CD4-positive, alpha-beta T cell treated with Interleukin-15 for 1 hour (primary cell): ENCODE results near the gene HEXA.
A peak's percentile ranks its signal among the peaks of the same experiment; 100 is the strongest.

Experiments
- DNase-seq: peaks from one replicate; pipeline ENCODE4 v3.0.0-alpha.2; 2020

HEXA gene

GRCh38 chr15:72318408-72318942, 57.3 kb downstream of the HEXA start:
- no peak for DNase-seq

DNA sequence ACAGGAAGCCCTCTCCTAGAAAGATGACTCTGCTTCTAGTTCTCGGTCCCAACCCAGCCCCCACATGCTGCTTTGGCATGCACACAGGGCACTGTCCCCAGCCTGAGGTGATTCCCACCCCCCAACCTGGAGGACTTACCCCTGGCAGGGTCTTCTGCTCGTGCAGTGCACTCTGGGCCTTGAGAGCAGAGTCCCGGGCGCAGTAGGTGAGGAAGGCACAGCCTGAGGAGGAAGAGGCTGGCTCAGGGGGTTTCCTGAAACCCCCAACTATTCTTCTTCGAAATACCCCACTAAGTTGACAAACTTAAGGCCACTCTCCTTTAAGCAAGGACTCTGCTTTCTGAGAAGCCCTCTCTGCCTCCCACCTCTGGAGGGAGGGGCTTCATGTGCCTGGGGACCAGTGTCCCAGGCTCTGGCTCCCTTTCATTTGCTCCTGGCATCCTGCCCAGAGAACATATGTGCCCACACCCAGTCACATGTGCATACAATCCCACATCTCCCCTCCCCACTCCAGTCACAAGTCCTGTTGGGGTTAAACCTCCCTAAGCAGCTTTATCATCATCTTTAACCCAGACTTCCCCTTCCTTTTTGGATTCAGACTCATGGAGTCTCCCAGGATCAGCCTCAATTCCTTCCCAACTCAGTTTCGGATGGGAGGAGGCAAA, 60.0 kb downstream of the HEXA start:
- no peak for DNase-seq

GRCh38 chr15:72313881-72314280, 61.9 kb downstream of the HEXA start:
- no peak for DNase-seq

DNA sequence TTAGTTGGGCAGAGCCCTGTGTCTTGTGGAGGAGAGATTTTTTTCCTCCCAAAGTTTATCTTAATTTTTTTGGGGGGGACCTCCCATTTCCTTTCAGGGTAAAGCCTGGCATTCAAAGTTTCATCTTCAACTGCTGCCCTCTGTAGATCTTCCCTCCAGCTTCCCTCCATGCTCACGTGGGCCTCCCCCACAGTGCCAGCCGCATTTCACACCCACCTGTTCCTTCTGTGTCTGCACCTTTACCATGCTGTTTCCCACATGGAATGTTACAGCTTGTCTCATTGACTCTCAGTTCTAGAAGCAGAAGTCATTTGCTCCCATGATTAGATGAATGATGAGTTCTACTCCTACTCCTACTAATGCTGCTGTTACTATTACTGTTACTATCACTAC, 62.4 kb downstream of the HEXA start:
- no peak for DNase-seq

DNA sequence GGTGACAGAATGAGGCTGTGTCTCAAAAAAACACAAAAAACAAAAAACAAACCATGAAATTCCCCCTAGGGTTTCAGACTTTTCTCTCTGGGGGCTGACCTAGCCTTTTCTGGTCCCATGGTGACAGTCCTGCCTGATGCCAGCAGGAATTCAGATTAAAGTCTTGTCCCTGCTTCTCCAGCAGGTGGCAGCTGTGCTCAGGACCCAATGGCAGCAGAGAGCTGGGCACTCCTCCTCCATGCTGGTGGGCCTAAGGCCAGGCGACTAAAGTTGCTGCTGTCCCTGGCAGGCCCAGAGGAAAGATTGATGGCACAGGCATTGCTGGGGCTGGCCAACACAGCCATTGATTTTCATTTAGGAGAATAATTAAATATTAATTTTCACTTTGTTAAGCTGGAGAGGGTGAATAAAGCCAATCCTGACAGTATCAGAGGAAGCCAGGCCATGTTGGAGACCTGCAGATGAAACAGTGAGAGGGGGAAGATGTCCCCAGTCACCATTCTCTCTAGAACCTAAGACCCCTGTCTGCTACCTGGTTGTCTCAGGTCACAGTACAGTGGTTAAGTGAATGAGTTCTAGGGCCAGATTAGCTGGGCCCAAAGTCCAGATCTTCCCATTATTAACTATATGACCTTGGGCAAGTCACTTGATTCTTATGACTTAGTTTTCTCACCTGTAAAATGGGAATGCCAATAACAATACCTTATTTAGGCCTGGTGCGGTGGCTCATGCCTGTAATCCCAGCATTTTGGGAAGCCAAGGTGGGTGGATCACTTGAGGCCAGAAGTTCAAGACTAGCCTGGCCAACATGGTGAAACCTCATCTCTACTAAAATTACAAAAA, 63.0 kb downstream of the HEXA start:
- peak; percentile 67 for DNase-seq

GRCh38 chr15:72307026-72307425, 68.8 kb downstream of the HEXA start:
- no peak for DNase-seq

GRCh38 chr15:72306211-72306785, 69.5 kb downstream of the HEXA start:
- peak; percentile 77 for DNase-seq

DNA sequence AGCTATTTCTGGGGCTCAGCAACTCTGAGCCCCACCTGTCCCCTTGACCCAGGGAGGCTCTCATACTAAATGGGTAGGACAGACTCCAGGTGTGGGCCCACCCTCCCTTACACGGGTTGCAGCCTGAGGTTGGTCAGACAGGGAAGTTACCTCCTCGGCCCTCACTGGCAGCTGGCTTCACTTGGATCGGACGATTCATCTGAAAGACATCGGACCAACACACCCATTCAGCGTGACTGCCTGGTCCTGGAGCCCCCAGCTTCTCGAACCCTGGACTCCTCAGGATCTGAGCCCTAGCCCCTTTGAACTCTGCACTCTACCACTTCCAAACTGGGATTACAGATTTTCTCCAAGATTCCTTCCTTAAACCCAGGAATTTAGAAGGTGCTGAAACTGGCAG, 71.2 kb downstream of the HEXA start:
- no peak for DNase-seq

DNA sequence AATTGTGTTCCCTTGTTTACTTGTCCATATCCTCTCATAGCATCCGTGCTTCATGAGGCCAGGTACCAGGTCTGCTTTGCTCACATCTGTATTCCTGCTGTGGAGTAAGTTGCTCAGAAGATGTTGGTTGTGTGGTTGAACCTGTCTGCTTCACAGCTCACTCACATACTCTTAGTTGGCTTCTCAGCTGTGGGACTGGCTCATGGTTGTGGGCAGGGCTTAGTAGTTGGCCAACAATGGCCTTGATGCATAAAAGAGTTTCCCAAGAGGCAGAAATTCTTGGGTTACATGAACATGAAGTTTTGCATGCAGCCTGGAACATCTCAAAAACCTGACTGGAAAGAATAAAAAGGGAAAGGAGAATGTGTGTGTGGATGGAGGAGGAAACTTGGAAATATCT, 72.9 kb downstream of the HEXA start:
- no peak for DNase-seq
